B cell (primary cell): Measurements from ENCODE around the gene GNG7. TPM values are rescaled to one million over a fixed set of nuclear protein-coding genes. Genes with fewer than 3 reads are reported as not detected.

Experiments
- ATAC-seq: fragments of 200-7000 bp; cut with Tn5 transposase; one replicate; pipeline ENCODE4 v1.10.0; 2021; ENCODE audit warnings: low read depth, mild to moderate bottlenecking, moderate number of reproducible peaks, moderate library complexity
- CTCF ChIA-PET: fragments of 350-600 bp; sonication (Branson Sonifier 250); formaldehyde crosslinking; loops from one replicate; lab custom pipeline; 2021; ENCODE audit warnings: antibody characterized with exemption, inconsistent platforms; lab: Charles Lee
- POLR2A ChIA-PET: fragments of 350-600 bp; sonication (Branson Sonifier 250); formaldehyde crosslinking; loops from one replicate; lab custom pipeline; 2021; ENCODE audit warnings: antibody characterized with exemption; lab: Charles Lee
- DNase-seq: peaks from one replicate; pipeline ENCODE4 v3.0.0; 2013
- H2AFZ ChIP-seq: 2 replicates; pipeline ENCODE4 v1.6.1; 2012; ENCODE audit warnings: mild to moderate bottlenecking, low read depth, low read length; ENCODE audit not compliant: insufficient read depth, poor library complexity, severe bottlenecking
- H3K27ac ChIP-seq, 2 donors: 1 replicate in 1 of 2; 2 replicates in 1 of 2; pipeline ENCODE4 v1.5.1; 2012 to 2013; ENCODE audit warnings: low read length in 2 of 2, mild to moderate bottlenecking in 2 of 2, moderate library complexity in 1 of 2
- H3K27me3 ChIP-seq, 4 experiments: fragments of 200-600 bp in 1 of 4; sonication (generic) in 1 of 4; replicated peaks in 1 of 4; 1 replicate in 2 of 4; 2 replicates in 2 of 4; pipeline versions ENCODE4 v1.6.1 to v1.7.0; 2013 to 2016; ENCODE audit warnings: low read length in 3 of 4, mild to moderate bottlenecking in 2 of 4, mixed read lengths in 1 of 4, moderate library complexity in 1 of 4; ENCODE audit not compliant: insufficient read depth in 4 of 4, control insufficient read depth in 3 of 4; ENCODE audit errors: control extremely low read depth in 1 of 4
- H3K36me3 ChIP-seq, 2 experiments: replicated peaks in 1 of 2; 1 replicate in 1 of 2; 2 replicates in 1 of 2; pipeline versions ENCODE4 v1.6.1 to v1.7.1; 2013; ENCODE audit warnings: low read length in 1 of 2; ENCODE audit not compliant: insufficient read depth in 2 of 2, control insufficient read depth in 1 of 2; ENCODE audit errors: control extremely low read depth in 1 of 2, extremely low read depth in 1 of 2
- H3K4me1 ChIP-seq, 2 donors: fragments of 200-600 bp in 1 of 2; sonication (generic) in 1 of 2; 1 replicate in 1 of 2; 2 replicates in 1 of 2; pipeline versions ENCODE4 v1.5.1 to v1.6.1; 2013 to 2017; ENCODE audit warnings: low read length in 2 of 2; ENCODE audit not compliant: control insufficient read depth in 2 of 2, insufficient read depth in 2 of 2
- H3K4me2 ChIP-seq: replicated peaks from 2 replicates; pipeline ENCODE3; 2012; ENCODE audit warnings: mild to moderate bottlenecking, low read depth, low read length; ENCODE audit not compliant: poor library complexity, severe bottlenecking
- H3K4me3 ChIP-seq, 5 experiments: fragments of 200-600 bp in 1 of 5; sonication (generic) in 1 of 5; 1 replicate in 3 of 5; 2 replicates in 2 of 5; pipeline versions ENCODE4 v1.5.1 to v1.7.0; 2011 to 2016; ENCODE audit warnings: low read length in 4 of 5, mild to moderate bottlenecking in 4 of 5, low read depth in 2 of 5, control low read depth in 1 of 5, moderate library complexity in 1 of 5; ENCODE audit not compliant: insufficient read depth in 1 of 5; ENCODE audit errors: control extremely low read depth in 1 of 5, extremely low read depth in 1 of 5
- H3K79me2 ChIP-seq: fragments of 200-600 bp; sonication (generic); one replicate; pipeline ENCODE4 v1.6.0; 2016; ENCODE audit warnings: low read length; ENCODE audit not compliant: control insufficient read depth, insufficient read depth
- H3K9ac ChIP-seq: fragments of 200-600 bp; sonication (generic); 2 replicates; pipeline ENCODE4 v1.6.1; 2017; ENCODE audit warnings: mild to moderate bottlenecking, low read length, moderate library complexity
- H3K9me3 ChIP-seq, 3 donors: one replicate each; pipeline versions ENCODE4 v1.6.1 to v1.7.1; 2013; ENCODE audit warnings: low read length in 2 of 3; ENCODE audit not compliant: control insufficient read depth in 2 of 3, insufficient read depth in 1 of 3; ENCODE audit errors: control extremely low read depth in 1 of 3
- H4K20me1 ChIP-seq: 2 replicates; pipeline ENCODE4 v1.6.0; 2012; ENCODE audit warnings: mild to moderate bottlenecking, low read length; ENCODE audit not compliant: insufficient read depth, control insufficient read depth, poor library complexity, severe bottlenecking
- H3K27ac Mint-ChIP-seq: one replicate; pipeline ENCODE4 v1.8.0; 2021; ENCODE audit warnings: mixed read lengths
- H3K27me3 Mint-ChIP-seq: one replicate; pipeline ENCODE4 v1.8.0; 2021; ENCODE audit warnings: mixed read lengths
- H3K4me1 Mint-ChIP-seq: one replicate; pipeline ENCODE4 v1.8.0; 2021; ENCODE audit warnings: mixed read lengths
- H3K4me3 Mint-ChIP-seq: one replicate; pipeline ENCODE4 v1.8.0; 2021; ENCODE audit warnings: mixed read lengths
- H3K9me3 Mint-ChIP-seq: one replicate; pipeline ENCODE4 v1.8.0; 2022; ENCODE audit warnings: mixed read lengths; ENCODE audit not compliant: insufficient read depth
- EZH2 ChIP-seq: IDR thresholded peaks from 2 replicates; pipeline ENCODE4 v1.6.1; 2012; ENCODE audit warnings: borderline replicate concordance, low read depth, mild to moderate bottlenecking, moderate library complexity, low read length; ENCODE audit not compliant: insufficient read depth, poor library complexity, severe bottlenecking
- WGBS: methylation state at CpG from one replicate; pipeline ENCODE4 v1.1.5; 2013; ENCODE audit warnings: missing lambda C conversion rate; ENCODE audit not compliant: insufficient coverage; 5-methylcytosine and 5-hydroxymethylcytosine counted together
- intact Hi-C: fragments of 100-400 bp; cut with micrococcal nuclease; formaldehyde crosslinking; loops from one replicate; pipeline ENCODE4 v1.10.0; 2022
- polyA plus RNA-seq: library from polyadenylated mRNA; depleted of rRNA; stranded (reverse); fragments of >200 nt; gene quantifications from 2 replicates; pipeline ENCODE4 v1.2.3, GENCODE V29; 2012
- total RNA-seq, 2 donors: library from RNA; stranded (reverse); fragments of 120-200 nt in 1 of 2; gene quantifications; 1 replicate in 1 of 2; 2 replicates in 1 of 2; pipeline versions ENCODE4 v1.2.3 to v1.2.4, GENCODE V29; 2013 to 2022
- TF ChIP-seq, protein P1 (sequence below): fragments of 200-600 bp; IDR thresholded peaks from one replicate; pipeline ENCODE4 v1.8.0; 2022; ENCODE audit warnings: antibody characterized with exemption, mild to moderate bottlenecking

GNG7 gene
- total and polyA plus RNA-seq, 2 donors (not counting 1 experiment from before 2014, with no cell fraction given): 76.3 to 153 TPM

DNA sequence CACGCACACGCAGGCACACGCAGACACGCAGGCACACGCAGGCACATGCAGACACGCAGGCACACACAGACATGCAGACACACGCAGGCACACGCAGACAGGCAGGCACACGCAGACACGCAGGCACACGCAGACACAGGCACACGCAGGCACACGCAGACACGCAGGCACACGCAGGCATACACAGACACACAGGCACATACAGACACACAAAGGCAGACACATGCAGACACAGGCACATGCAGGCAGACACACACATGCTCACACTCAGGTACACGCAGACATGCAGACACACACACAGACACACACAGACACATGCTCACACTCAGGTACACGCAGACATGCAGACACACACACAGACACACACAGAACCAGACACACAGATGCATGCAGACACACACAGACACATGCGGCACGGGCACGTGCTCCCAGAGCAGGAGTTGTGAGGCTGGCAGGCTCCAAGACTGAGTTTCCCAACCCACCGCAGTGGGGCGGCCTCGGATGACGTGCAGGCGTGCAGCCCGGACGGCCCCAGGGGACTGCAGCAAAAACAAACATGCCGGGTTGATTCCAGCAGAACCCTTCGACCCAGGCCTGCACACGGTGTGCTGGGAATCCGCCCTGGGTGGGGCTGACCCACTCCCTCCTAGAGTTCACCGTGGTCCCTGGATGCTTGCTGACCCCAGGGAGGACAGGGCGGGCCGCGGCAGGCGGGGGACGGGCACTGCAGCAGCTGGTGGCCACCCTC lies 126.6 kb downstream of the GNG7 start:
- Histone ChIP-seq H3K9me3 (peaks cover 0 to 19% (median 0%) of the 10 kb centered on the region in 3 donors), H3K27me3 (no peaks in the 10 kb centered on the region), H3K9ac (no peak overlapping the region), H2AFZ (no peak overlapping the region), H3K4me3 (no peak overlapping the region), H3K27ac (no peak overlapping the region), H3K4me1 (peaks cover 13 to 15% of the 10 kb centered on the region in 2 donors), H4K20me1 (peaks cover 99% of the 10 kb centered on the region), H3K4me2 (no peak overlapping the region), H3K79me2 (peaks cover 98% of the 10 kb centered on the region), H3K36me3 (peaks cover 0 to 18% of the 10 kb centered on the region in 2 experiments)
- peaks cover 22% of the 10 kb centered on the region for H3K4me1 Mint-ChIP-seq
- no peak for ATAC-seq
- ChIA-PET CTCF (interaction anchor here (1.2 kb wide), 1 partner anchor 14 kb away, joined by 3 read pairs; no protein-coding TSS in a partner anchor), POLR2A (no interaction called here)
- no peak for TF ChIP-seq EZH2
- TF ChIP-seq, protein P1, sequence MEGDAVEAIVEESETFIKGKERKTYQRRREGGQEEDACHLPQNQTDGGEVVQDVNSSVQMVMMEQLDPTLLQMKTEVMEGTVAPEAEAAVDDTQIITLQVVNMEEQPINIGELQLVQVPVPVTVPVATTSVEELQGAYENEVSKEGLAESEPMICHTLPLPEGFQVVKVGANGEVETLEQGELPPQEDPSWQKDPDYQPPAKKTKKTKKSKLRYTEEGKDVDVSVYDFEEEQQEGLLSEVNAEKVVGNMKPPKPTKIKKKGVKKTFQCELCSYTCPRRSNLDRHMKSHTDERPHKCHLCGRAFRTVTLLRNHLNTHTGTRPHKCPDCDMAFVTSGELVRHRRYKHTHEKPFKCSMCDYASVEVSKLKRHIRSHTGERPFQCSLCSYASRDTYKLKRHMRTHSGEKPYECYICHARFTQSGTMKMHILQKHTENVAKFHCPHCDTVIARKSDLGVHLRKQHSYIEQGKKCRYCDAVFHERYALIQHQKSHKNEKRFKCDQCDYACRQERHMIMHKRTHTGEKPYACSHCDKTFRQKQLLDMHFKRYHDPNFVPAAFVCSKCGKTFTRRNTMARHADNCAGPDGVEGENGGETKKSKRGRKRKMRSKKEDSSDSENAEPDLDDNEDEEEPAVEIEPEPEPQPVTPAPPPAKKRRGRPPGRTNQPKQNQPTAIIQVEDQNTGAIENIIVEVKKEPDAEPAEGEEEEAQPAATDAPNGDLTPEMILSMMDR: no peak
- peak overlapping the region; percentile 5 for H3K27ac Mint-ChIP-seq
- WGBS: 94% methylated on average over 29 of the region's 37 CpGs
- intact Hi-C loops: no loop called here
- H3K9me3 Mint-ChIP-seq: no peaks in the 10 kb centered on the region
- no peak overlapping the region for H3K4me3 Mint-ChIP-seq
- DNase-seq: no peak
- no peaks in the 10 kb centered on the region for H3K27me3 Mint-ChIP-seq
